A549 (cell line): Measurements from ENCODE around the gene NSD1. TPM values are rescaled to one million over a fixed set of nuclear protein-coding genes. Genes with fewer than 3 reads are reported as not detected.

Experiments used
- ATAC-seq, 2 experiments: fragments of 200-7000 bp in 1 of 2; fragments of >200 bp in 1 of 2; cut with Nextera tagmentation in 1 of 2; cut with Tn5 transposase in 1 of 2; 3 replicates each; pipeline versions ENCODE4 v1.8.0 to v1.9.1; 2018 to 2020; ENCODE audit warnings: mild to moderate bottlenecking in 1 of 2, moderate library complexity in 1 of 2
- CTCF ChIA-PET: fragments of 300-600 bp; sonication (Branson Sonifier 250); formaldehyde crosslinking; extraction: SDS; loops from one replicate; lab custom pipeline; 2021; ENCODE audit warnings: antibody characterized with exemption, inconsistent platforms; lab: Yijun Ruan, JAX
- POLR2A ChIA-PET: fragments of 350-600 bp; formaldehyde crosslinking; extraction: SDS; loops from one replicate; lab custom pipeline; 2021; ENCODE audit warnings: antibody characterized with exemption, inconsistent platforms; lab: Yijun Ruan, JAX
- DNase-seq, 2 experiments: peaks; one replicate each; pipeline versions ENCODE4 v3.0.0 to v3.0.0-alpha.2; 2011 to 2016; ENCODE audit warnings: low read depth in 1 of 2, low spot score in 1 of 2
- FAIRE-seq: peaks from 2 replicates; lab custom pipeline; 2011; peaks lifted over from hg19 to GRCh38; lab: Jason Lieb, UNC
- H3K27ac ChIP-seq, 2 experiments: fragments of >200 bp; sonication (Bioruptor Twin); formaldehyde crosslinking; 3 replicates each; pipeline ENCODE4 v1.5.1; 2016 to 2017
- H3K4me1 ChIP-seq: fragments of >200 bp; sonication (Bioruptor Twin); formaldehyde crosslinking; 3 replicates; pipeline ENCODE4 v1.6.1; 2016
- H3K4me2 ChIP-seq: fragments of >200 bp; sonication (Bioruptor Twin); formaldehyde crosslinking; 3 replicates; pipeline ENCODE4 v1.6.1; 2016
- H3K4me3 ChIP-seq: fragments of >200 bp; sonication (Bioruptor Twin); formaldehyde crosslinking; 3 replicates; pipeline ENCODE4 v1.5.1; 2016
- H3K9me3 ChIP-seq: fragments of >200 bp; sonication (Bioruptor Twin); formaldehyde crosslinking; 3 replicates; pipeline ENCODE4 v1.6.1; 2016
- CBX2 ChIP-seq: fragments of 200-600 bp; sonication (generic); IDR thresholded peaks from 2 replicates; pipeline ENCODE4 v1.6.1; 2016; ENCODE audit warnings: low read depth, mild to moderate bottlenecking, borderline replicate concordance
- CBX8 ChIP-seq: fragments of 200-600 bp; sonication (generic); IDR thresholded peaks from 2 replicates; pipeline ENCODE4 v1.6.1; 2016
- CHD2 ChIP-seq: fragments of 150-350 bp; IDR thresholded peaks from 2 replicates; pipeline ENCODE4 v1.6.1; 2014; ENCODE audit warnings: low read length; ENCODE audit not compliant: partially characterized antibody
- CTCF ChIP-seq: fragments of >200 bp; sonication (Bioruptor Twin); formaldehyde crosslinking; IDR thresholded peaks from 3 replicates; pipeline ENCODE4 v1.5.1; 2016
- EHF ChIP-seq: fragments of 250-450 bp; sonication (Bioruptor Pico); IDR thresholded peaks from 2 replicates; pipeline ENCODE4 v1.5.0; 2020; ENCODE audit warnings: mild to moderate bottlenecking
- ELK1 ChIP-seq: fragments of 150-350 bp; IDR thresholded peaks from 2 replicates; pipeline ENCODE4 v1.6.1; 2014; ENCODE audit warnings: low read depth, mild to moderate bottlenecking, low read length
- EP300 ChIP-seq, 2 experiments: fragments of >200 bp; sonication (Bioruptor Twin); formaldehyde crosslinking; IDR thresholded peaks; 2 replicates in 1 of 2; 3 replicates in 1 of 2; pipeline ENCODE4 v1.6.1; 2016 to 2017
- GATA3 ChIP-seq: IDR thresholded peaks from 2 replicates; pipeline ENCODE4 v1.6.1; 2012; ENCODE audit warnings: borderline replicate concordance
- HDAC2 ChIP-seq: fragments of 200-600 bp; sonication (generic); IDR thresholded peaks from 2 replicates; pipeline ENCODE4 v1.6.1; 2016
- HEYL ChIP-seq: fragments of 250-450 bp; sonication (Bioruptor Pico); IDR thresholded peaks from 2 replicates; pipeline ENCODE4 v1.8.0; 2021; ENCODE audit warnings: mild to moderate bottlenecking, moderate library complexity
- HOXA7 ChIP-seq: fragments of 250-450 bp; sonication (Bioruptor Pico); IDR thresholded peaks from 2 replicates; pipeline ENCODE4 v1.5.0; 2020; ENCODE audit warnings: mild to moderate bottlenecking, moderate library complexity
- JUN ChIP-seq, 2 experiments: fragments of >200 bp; sonication (Bioruptor Twin); formaldehyde crosslinking; IDR thresholded peaks; 2 replicates in 1 of 2; 3 replicates in 1 of 2; pipeline ENCODE4 v1.6.1; 2016 to 2017
- KDM1A ChIP-seq: fragments of 200-600 bp; sonication (generic); IDR thresholded peaks from 2 replicates; pipeline ENCODE4 v1.6.1; 2016; ENCODE audit warnings: low read depth, mild to moderate bottlenecking
- KDM5A ChIP-seq: fragments of 200-600 bp; sonication (generic); IDR thresholded peaks from 2 replicates; pipeline ENCODE4 v1.6.1; 2016; ENCODE audit warnings: antibody characterized with exemption, mild to moderate bottlenecking
- MAZ ChIP-seq: fragments of 150-350 bp; IDR thresholded peaks from 2 replicates; pipeline ENCODE4 v1.6.1; 2014; ENCODE audit warnings: antibody characterized with exemption, low read depth, low read length, borderline replicate concordance
- NFE2L2 ChIP-seq: fragments of 150-350 bp; conservative IDR thresholded peaks from 2 replicates; pipeline ENCODE4 v1.6.1; 2014; ENCODE audit warnings: low read length
- NPAS2 ChIP-seq: fragments of 250-450 bp; sonication (Bioruptor Pico); IDR thresholded peaks from 2 replicates; pipeline ENCODE4 v1.8.0; 2022; ENCODE audit warnings: mild to moderate bottlenecking, moderate library complexity, borderline replicate concordance
- REST ChIP-seq: fragments of 200-600 bp; sonication (generic); IDR thresholded peaks from 2 replicates; pipeline ENCODE4 v1.6.1; 2016; ENCODE audit warnings: antibody characterized with exemption, mild to moderate bottlenecking, moderate library complexity
- SREBF2 ChIP-seq: fragments of 450-650 bp; IDR thresholded peaks from 2 replicates; pipeline ENCODE4 v1.6.1; 2014; ENCODE audit warnings: mild to moderate bottlenecking, moderate library complexity
- TP53 ChIP-seq: fragments of 250-450 bp; sonication (Bioruptor Pico); IDR thresholded peaks from 2 replicates; pipeline ENCODE4 v1.5.0; 2021; ENCODE audit warnings: mild to moderate bottlenecking, moderate library complexity
- WGBS: methylation state at CpG from one replicate; pipeline ENCODE4 v1.1.6; 2017; ENCODE audit errors: missing lambda C conversion rate; 5-methylcytosine and 5-hydroxymethylcytosine counted together
- polyA plus RNA-seq, 4 experiments: library from polyadenylated mRNA; depleted of rRNA in 3 of 4; stranded (reverse); fragments of >200 nt; fragmentation: RNase III in 1 of 4; extraction: RNeasy Plus Mini Kit Qiagen cat#74134 plus additional on column Dnase treatment in 1 of 4; gene quantifications; 2 replicates in 3 of 4; 3 replicates in 1 of 4; pipeline ENCODE4 v1.2.3, GENCODE V29; 2011 to 2017
- TF ChIP-seq, protein P1 (sequence below): fragments of 250-450 bp; sonication (Bioruptor Pico); IDR thresholded peaks from 2 replicates; pipeline ENCODE4 v1.5.0; 2020; ENCODE audit warnings: low read depth, mild to moderate bottlenecking, moderate library complexity
- TF ChIP-seq, protein P2 (sequence below): IDR thresholded peaks from 2 replicates; pipeline ENCODE4 v1.6.1; 2012

NSD1 gene
- polyA plus RNA-seq, 2 of the 4 experiments (the other 2 are of a cell fraction), result 16.3 to 38.2 TPM

GRCh38 chr5:177220576-177220975 lies 87.0 kb downstream of the NSD1 start:
- TF ChIP-seq ELK1 (no peak), REST (no peak), HDAC2 (no peak), CTCF (no peak), CBX8 (no peak), TP53 (CRISPR knock-in tag) (no peak), JUN (IDR thresholded peaks at IDR 0.05) (no peak), EP300 (IDR thresholded peaks at IDR 0.05) (no peak), SREBF2 (no peak), NFE2L2 (no peak), KDM5A (no peak), GATA3 (no peak), HOXA7 (CRISPR knock-in tag) (no peak), EHF (CRISPR knock-in tag) (no peak), CBX2 (no peak)
- TF ChIP-seq, protein P1, sequence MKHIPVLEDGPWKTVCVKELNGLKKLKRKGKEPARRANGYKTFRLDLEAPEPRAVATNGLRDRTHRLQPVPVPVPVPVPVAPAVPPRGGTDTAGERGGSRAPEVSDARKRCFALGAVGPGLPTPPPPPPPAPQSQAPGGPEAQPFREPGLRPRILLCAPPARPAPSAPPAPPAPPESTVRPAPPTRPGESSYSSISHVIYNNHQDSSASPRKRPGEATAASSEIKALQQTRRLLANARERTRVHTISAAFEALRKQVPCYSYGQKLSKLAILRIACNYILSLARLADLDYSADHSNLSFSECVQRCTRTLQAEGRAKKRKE (CRISPR knock-in tag), result no peak
- ATAC-seq (no peak), FAIRE-seq (no peak), DNase-seq (no peak)
- H3K9me3 ChIP-seq, result no peaks in the 10 kb centered on the region
- no peaks in the 10 kb centered on the region for H3K4me1 ChIP-seq
- H3K27ac ChIP-seq, result no peak overlapping the region
- POLR2A ChIA-PET, result interaction anchor here (0.9 kb wide), 1 partner anchor 97 kb away, joined by 7 read pairs; no protein-coding TSS in a partner anchor
- 94% methylated on average over 8 of the region's 8 CpGs for WGBS
- H3K4me2 ChIP-seq, result no peak overlapping the region
- CTCF ChIA-PET, result interaction anchor here (0.9 to 1.8 kb wide), 2 partner anchors 9 to 107 kb away, joined by 3 to 5 read pairs; no protein-coding TSS in a partner anchor
- H3K4me3 ChIP-seq, result no peak overlapping the region

DNA sequence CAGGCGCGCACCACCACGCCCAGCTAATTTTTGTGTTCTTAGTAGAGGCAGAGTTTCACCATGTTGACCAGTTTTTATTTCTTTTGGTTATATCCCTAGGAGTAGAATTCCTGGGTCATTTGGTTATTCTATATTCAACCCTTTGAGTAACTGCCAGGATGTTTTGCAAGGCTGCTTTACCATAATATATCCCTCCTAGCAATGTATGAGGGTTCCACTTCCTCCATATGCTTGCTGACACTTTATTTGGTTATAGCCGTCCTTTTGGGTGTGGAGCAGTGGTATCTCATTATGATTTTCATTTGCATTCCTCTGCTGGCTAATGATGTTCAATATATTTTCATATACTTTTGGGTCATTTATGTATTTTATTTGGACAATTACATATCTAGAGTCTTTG lies 88.7 kb downstream of the NSD1 start:
- TF ChIP-seq MAZ, result no peak
- no peak for TF ChIP-seq ELK1
- TF ChIP-seq HEYL (CRISPR knock-in tag), result no peak
- TF ChIP-seq NPAS2 (CRISPR knock-in tag), result no peak
- TF ChIP-seq, protein P2, sequence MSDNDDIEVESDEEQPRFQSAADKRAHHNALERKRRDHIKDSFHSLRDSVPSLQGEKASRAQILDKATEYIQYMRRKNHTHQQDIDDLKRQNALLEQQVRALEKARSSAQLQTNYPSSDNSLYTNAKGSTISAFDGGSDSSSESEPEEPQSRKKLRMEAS, result no peak
- no peak for TF ChIP-seq KDM1A
- no peak for TF ChIP-seq CHD2
- DNase-seq (no peak), ATAC-seq (no peak), FAIRE-seq (no peak)
- ChIA-PET POLR2A (no interaction called here), CTCF (no interaction called here)
- Histone ChIP-seq H3K4me3 (no peak overlapping the region), H3K4me2 (no peak overlapping the region), H3K27ac (no peak overlapping the region), H3K9me3 (no peaks in the 10 kb centered on the region), H3K4me1 (no peaks in the 10 kb centered on the region)
- WGBS, result 92% methylated on average over 4 of the region's 4 CpGs
